ENCODE results near the gene SLAMF7. TPM values are rescaled to one million over a fixed set of nuclear protein-coding genes. Genes with fewer than 3 reads are reported as not detected.

Gene SLAMF7
- total RNA-seq, 1 donor from 2014 or later = 2.7 TPM

DNA sequence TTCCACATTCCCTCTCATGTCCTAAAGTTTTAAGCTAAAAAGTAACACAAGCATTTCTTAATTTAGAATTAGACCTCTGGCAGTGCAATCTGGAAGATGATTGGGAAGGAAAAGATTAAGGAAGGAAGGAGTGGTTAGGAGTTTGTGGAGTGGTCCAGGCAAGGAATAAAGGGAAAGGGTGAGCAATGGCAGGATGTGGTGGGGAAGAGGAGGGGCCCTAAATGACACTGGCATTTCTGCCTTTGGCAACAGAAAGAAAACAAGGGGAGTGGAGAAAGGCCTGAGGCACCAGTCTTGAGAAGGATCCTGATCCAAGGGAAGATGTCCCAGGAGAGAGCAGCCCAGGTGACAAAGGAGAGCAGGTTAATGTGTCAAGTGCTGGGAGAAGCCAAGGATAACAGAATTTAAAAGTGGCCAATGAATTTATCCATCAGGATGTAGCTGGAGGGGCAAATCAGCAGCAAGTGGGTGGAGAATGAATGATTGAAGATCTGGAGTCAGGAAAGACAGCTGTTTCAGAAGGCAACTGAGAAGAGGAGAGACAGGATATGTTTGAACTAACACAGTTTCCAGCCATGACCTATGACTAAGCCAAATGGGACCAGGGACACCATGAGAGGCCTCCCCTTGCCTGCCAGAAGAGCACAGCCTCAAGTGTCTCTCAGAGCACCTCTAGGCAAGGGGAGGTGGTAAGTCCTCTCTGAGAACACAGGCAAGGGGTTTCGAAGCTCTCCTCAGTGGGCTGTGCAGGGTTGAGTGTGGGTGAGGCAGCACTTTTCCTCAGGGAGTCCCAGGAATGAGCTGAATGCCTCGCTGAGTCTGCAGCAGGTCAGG, 36.1 kb downstream of the SLAMF7 start:
- no peak for DNase-seq (ENCODE audit: low spot score)

DNA sequence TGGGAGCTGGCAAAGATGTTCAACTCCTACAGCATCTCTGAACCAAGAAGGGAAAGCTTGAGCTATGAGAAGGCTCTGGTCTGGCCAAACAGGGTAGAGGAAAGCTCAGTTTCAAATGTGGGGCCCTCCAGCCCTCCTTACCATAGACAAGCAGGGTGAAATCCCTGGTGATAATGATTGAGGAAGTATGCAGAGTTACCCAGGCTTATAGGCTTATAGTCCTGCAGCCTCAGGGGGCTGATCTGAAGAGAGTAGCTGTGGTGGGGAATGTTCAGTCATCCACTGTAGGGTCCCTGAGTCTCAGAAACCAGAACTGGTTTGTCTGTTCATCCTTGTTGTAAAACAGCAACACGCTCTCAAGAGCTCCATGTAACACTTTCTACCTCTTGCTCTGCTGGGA, 37.1 kb downstream of the SLAMF7 start:
- DNase-seq (ENCODE audit: low spot score) = no peak

DNA sequence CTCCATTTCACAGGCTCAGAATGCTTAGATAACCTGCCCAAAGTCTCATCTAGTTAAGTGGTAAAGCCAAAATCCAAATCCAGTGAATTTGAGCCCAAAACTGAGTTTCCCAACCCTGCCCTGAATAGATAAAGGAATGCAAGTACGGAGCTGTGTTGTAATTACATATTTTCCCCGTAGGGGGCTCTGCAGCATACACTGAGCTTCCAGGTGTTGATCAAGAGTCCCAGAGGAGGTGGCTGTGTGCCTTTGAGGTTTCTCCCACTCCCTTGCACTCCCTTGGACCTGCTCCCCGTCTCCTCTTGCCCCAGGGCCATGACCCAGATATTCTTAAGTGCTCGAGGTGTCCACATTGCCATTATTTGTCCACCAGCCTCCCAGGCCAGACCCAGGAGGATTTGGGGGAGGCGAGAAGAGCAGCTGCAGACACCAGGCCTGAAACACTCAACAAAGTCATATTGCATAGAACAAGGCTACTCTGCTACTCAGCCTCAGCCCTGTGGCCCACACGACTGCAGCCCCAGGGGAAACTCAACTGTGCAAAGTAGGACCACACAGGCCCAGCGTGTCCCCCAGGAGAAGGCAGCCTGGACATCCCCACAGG, 38.5 kb downstream of the SLAMF7 start:
- peak; percentile 49 for DNase-seq (ENCODE audit: low spot score)

DNA sequence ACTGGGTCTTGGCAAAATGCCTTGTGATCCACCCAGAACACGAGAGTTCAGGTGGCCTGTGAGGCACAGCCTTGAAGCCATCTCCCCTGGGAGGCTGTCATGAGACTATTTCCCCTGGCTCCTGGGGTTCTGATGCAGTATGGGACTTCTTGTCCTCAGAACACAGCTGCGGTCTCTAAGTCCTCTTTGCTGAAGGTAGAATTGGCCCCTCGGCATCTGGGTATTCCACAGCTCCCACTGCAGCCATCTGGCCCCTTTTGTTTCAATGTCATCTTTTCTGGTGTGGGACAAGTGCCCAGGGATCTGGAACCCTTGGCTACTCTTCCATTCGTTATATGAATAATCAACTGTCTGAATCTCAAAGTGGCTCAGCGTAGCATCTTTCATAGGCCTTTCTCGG, 39.9 kb downstream of the SLAMF7 start:
- DNase-seq (ENCODE audit: low spot score) = no peak

DNA sequence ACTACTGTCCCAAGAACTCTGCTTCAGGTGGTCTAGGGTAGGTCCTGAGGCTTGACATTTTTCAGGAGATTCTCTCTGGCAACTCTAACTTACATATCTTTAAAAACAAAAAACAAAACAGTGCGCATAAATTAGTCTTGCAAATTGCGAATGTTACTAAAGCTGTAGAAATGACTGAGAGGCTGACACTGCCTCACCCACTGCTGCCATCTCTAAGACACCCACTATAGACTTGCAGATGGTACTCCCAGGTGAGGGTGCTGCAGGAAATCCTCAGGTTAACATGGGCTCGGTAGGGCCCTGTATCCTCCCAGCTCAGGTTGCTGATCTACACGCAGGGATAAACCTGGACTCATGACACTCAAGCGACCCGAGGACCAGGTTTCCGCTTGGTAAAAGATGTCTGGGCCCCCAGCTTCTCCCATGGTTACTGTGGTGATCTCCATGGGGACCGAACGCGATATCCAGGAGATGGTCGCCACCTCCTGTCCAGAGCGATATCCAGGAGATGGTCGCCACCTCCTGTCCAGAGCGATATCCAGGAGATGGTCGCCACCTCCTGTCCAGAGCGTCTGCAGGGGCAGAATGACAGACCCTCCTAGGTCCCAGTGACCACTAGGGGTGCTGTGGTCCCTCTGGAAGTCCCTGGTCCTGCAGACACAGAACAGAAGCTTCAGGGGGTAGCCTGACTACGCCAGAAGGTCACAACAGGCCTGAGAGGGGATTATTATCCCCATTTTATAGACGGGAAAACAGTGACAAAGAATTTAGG, 40.8 kb downstream of the SLAMF7 start:
- DNase-seq (ENCODE audit: low spot score) = no peak

DNA sequence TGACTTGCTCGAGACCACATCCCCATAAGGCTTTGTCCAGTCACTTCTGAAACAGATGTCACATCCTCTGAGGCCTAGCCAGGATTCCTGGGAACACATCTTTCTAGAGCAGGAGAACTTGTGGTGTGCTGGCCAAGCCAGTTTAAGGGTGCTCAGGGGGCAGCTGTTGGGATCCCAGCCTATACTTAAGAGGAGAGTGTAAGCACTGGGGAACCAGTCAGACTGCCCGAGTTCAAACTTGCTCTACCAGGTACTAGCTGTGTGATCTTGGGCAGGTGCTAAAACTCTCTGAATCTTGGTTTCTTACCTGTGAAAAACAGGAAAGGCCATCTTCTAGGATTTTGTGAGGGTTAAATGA, 41.3 kb downstream of the SLAMF7 start:
- no peak for DNase-seq (ENCODE audit: low spot score)

DNA sequence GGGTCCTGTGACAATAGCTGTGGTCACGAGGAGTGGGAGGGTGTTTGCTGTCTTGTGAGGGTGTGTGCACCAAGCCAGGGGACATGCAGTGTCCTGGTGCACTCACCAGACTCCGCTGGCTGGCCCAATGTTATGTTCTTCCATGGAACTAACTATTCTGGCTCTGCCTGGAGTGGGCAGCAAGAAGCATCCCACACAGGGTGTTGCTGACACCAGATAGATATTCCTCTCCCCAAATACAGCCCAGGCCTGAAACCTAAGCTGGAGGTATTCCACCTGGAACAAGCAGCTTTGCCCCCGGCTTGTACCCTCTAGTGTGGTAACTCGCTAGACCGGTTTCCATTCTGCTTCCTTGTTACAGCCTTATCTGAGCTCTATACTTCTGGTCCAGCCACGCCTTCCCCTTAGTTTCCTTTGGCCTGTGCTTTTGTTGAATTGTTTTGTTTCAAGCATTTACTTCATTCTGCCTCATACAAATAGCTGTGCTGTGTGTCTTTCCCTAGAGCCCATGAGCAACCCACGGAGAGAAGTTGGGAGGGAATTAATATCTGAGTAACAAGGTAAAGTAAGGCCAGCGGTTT, 42.2 kb downstream of the SLAMF7 start:
- DNase-seq (ENCODE audit: low spot score) = peak; percentile 80

DNA sequence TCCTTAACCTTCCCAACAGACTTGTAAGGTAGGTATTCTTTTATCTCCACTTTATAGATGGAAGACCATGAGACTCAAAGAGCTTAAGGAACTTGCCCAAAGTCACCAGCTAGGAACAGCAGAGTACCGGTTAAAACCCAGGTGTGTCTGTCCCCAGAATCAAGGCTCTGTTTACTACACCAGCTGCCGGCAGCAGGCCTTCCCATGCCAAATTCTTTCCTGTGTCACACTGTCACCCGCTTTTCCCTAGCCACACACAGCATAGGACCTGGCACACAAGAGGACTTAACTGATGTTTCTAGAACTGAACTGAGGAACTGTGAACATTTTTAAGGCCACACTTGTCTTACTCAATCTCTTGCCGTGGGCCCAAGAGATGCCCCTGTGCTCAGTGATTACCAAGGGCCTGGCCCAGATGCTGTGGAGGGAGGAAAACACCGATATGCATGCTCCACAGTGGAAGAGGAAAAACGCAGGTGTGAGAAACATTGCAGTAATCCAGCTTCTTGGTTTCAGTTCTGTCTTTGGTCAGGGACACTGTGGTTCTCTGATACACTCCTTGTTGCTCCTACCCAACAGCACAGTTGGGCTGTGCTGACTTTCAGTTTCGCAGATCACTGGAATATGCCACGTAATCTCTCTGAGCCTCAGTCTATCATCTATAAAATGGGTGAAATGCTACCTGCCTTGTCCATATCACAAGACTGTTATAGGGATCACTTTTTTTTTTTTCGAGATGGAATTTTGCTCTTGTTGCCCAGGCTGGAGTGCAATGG, 43.1 kb downstream of the SLAMF7 start:
- DNase-seq (ENCODE audit: low spot score) = no peak

DNA sequence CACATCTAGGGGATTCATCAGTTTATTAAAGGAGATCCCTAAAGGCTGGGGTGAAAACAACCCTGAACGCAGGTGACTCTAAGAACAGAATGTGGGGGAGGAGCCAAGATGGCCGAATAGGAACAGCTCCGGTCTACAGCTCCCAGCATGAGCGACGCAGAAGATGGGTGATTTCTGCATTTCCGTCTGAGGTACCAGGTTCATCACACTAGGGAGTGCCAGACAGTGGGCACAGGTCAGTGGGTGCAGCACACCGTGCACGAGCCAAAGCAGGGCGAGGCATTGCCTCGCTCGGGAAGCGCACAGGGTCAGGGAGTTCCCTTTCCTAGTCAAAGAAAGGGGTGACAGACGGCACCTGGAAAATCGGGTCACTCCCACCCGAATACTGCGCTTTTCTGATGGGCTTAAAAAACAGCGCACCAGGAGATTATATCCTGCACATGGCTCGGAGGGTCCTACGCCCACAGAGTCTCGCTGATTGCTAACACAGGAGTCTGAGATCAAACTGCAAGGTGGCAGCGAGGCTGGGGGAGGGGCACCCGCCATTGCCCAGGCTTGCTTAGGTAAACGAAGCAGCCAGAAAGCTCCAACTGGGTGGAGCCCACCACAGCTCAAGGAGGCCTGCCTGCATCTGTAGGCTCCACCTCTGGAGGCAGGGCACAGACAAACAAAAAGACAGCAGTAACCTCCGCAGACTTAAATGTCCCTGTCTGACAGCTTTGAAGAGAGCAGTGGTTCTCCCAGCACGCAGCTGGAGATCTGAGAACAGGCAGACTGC, 44.1 kb downstream of the SLAMF7 start:
- peak; percentile 37 for DNase-seq (ENCODE audit: low spot score)

DNA sequence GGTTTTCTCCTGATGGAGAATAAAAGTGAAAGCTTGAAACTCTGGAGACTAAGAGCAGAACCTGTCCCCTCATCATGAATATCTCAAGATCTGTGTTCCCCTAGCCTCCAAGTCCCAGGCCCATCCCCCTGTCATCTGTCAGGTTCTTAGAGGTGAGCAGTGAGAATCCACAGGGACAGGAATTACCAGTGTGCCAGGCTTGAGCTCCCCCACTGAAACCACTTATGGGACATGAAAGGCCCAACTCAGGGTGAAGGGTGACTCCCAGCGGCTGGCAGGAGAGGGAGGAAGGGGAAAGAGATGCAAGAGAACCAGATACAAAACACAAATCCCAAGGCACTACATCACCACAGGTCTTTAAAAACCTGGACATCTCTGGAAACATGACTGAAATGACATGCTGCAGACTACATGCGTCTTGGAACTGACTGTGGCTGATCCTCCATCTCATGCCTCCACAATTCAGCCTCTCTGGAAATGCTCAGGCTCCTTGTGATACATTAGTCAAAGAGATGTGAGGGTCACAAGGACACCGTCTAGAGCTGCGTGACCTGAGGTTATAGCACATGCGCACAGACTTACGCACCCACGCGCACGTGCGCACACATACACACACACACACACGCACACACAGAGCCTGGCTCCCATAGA, 50.1 kb downstream of the SLAMF7 start:
- DNase-seq (ENCODE audit: low spot score) = no peak

DNA sequence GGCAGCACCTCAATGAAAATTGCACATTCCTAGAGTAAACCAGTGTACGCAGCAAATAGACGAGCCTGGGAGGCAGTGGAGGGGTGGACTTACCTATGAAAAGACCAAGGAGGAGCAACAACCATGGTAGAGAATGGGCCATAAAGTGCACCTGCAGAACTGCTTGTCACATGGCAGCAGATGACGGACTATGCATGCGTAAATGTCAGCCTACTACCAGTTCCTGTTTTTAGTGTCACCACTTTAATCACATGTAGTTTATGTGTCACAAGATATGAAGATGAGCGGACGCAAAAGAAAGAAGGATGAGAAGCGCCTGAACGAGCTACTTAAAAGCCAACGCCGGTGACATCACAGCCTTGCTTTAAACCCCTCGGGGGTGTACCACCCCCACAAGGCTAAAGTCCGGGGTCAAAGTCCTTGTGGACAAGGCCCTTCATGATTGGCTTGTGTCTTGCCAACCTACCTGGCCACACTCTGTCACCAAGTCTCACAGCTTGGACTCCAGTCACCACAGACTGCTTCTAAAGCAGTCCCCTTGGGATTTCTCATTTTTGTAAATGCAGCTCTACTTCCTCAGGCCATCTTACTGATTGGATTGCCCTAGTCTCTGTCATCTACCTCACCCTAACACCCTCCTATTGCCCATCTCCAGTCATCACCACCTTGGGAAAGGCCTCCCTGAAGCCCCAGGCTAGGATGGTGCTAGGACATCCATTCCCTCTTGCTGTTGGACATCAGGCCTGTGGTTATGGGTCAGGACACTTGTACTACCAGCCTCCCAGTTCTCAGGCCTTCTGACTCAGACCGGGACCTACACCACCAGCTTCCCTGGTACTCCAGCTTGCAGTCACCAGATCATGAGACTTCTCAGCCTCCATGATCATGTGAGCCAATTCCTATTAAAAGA, 50.9 kb downstream of the SLAMF7 start:
- no peak for DNase-seq (ENCODE audit: low spot score)

DNA sequence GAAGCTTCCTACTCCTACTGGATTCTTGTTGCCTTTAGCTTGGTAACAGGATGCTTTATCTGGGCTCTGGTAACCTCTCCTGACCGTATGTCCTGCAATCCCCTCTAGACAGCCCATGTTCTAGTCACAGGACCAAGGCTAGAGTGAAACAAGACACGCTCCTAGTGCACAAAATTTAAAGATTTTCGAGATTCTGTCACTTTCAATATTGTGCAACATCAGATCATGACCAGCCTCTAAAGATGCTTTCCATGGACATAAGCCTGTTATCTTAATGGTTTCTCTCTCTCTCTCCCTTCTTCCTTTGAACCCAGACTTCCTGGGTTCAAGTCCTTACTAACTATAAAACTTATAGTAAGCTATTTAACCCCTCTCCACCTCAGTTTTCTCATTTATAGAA, 55.3 kb downstream of the SLAMF7 start:
- no peak for DNase-seq (ENCODE audit: low spot score)

DNA sequence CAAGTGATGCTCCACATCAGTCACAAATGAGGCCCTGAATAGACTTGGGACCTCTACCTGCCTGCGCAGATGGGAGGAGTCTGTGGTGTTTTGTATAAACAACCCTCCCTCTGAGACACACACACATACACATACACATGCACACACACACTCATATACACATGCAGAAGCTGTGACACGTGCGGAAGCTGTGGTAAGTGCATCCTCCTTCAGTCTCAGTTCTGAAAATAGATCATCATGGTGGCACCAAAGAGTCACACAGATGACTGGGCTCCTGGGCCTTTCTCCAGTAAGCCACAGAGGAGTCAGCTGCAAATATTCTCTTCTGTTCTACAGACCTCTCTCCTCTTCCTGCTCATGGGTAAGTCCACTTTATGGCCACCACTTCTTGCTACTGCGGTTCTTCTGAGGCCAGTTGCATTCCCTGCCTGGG, 56.9 kb downstream of the SLAMF7 start, which contains the start of gene LY9:
TSS of gene LY9 (plus strand) at position 224 of the 433 bp plus-strand sequence. CDS start at position 238, 14 bp downstream.
- DNase-seq (ENCODE audit: low spot score) = peak; percentile 49

DNA sequence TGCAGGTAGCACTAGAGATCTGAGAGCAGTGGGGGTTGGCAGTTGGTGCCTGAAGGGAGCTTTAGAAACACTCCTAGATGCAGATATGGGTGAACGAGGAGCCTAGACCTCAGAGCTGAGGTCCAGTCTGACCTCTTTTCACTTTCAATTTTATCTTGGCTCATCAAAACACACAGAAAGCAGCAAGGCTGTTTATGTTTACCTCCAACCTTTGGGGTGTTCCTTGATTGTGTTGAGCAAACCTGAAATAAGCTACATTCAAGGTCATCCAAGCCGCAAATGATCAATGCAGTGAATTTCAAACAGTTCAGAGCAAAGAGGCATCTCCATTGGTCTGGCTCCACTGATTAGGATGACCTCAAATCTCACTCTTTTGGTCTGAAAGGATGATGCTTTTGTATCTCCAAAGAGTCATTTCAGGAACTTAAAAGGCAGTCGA, 58.2 kb downstream of the SLAMF7 start:
- DNase-seq (ENCODE audit: low spot score) = no peak

DNA sequence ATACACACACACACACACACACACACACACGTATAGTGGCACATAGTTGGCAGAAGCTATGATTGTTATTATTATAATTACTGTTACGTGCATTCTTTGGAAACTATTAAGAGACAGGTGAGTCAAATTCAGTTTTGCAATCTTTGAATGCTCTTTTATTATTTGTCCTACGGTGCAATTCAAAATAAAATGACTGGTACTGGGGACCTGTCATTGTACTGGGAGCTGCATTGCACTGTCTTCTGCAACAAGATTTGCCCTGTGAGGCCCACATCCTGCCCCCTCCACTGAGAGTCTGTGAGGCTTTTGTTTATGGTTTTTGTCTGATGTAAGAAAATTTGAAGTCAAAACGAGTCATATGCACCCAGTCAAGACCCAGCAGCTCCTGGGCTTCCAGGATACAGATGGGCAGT, 58.8 kb downstream of the SLAMF7 start:
- DNase-seq (ENCODE audit: low spot score) = no peak

DNA sequence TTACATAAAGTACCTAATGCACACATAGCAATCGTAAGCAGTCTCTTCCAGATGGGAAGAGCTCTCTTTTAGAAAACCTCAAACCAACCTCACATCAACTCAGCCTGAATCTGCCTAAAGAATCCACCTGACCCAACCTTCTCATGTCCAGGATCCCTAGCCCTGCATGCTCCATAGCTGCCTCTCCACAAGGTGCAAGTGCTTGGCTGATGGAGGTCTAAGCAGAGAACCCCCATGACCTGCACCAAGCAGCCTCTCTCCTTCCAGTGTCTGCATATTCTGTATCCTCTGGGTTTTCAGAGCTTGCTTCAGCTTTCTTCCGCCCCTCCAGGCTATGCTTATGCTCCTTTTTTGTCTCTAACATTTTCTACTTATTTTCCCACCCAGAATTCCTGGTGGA, 59.4 kb downstream of the SLAMF7 start:
- DNase-seq (ENCODE audit: low spot score) = no peak

DNA sequence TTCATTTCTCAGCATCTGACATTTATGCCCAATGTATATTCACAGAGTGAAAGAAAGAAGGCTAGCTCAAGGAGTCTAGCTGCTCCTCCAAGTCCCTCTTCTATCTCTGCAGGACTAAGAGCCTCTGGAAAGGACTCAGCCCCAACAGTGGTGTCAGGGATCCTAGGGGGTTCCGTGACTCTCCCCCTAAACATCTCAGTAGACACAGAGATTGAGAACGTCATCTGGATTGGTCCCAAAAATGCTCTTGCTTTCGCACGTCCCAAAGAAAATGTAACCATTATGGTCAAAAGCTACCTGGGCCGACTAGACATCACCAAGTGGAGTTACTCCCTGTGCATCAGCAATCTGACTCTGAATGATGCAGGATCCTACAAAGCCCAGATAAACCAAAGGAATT, 60.6 kb downstream of the SLAMF7 start:
- DNase-seq (ENCODE audit: low spot score) = no peak

DNA sequence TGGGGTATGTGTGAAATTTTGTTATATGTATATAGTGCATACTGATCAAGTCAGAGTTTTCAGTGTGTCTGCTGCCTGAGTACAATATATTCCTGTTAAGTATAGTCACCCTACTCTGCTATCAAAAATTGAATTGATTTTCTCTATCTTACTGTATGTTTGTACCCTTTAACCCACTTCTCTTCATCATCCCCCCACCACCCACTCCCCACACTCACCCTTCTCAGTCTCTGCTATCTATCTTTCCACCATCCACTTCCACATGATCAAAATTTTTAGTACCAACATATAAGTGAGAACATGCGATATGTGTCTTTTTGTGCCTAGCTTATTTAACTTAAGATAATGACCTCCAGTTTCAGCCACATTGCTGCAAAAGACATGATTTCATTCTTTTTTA, 61.1 kb downstream of the SLAMF7 start:
- DNase-seq (ENCODE audit: low spot score) = no peak
